ENCODE results near the gene GNPTG.

DNA sequence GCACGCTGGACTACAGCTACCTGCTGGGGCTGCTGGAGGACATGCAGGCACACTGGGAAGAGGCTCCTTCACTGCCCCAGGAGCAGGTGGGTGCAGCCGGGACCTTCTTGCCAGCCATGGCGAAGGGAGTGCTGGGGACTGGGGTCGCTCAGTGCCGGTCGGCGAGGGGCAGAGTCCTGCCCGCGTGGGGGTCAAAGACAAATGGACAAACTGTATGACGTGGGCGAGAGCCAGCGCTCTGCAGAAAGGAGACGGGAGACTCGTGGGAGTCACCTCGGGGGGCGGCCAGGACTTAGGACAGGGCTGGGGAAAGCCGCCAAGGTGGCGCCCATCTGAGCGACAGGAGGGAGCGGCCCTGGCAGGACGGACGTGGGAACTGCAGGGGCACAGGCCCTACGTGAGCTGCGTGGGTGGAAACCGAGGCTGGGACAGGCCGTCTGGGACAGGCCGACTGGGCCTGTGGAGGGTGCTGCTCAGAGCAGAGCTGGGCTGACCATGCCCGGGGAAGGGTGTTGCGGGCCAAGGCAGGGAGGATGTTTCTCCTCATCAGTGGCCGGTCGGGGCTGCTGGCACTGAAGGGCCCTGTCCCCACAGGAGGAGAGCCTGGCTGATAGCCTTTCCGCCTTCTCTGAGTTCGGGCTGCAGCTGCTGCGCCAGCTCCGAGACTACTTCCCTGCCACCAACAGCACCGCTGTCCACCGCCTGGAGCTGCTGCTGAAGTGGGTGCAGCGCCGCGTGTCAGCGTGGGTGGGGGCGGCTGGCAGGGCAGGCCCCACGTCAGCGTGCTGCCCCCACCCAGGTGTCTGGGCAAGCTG is 8.1 kb upstream of the GNPTG start:
- TF ChIP-seq, protein P1, sequence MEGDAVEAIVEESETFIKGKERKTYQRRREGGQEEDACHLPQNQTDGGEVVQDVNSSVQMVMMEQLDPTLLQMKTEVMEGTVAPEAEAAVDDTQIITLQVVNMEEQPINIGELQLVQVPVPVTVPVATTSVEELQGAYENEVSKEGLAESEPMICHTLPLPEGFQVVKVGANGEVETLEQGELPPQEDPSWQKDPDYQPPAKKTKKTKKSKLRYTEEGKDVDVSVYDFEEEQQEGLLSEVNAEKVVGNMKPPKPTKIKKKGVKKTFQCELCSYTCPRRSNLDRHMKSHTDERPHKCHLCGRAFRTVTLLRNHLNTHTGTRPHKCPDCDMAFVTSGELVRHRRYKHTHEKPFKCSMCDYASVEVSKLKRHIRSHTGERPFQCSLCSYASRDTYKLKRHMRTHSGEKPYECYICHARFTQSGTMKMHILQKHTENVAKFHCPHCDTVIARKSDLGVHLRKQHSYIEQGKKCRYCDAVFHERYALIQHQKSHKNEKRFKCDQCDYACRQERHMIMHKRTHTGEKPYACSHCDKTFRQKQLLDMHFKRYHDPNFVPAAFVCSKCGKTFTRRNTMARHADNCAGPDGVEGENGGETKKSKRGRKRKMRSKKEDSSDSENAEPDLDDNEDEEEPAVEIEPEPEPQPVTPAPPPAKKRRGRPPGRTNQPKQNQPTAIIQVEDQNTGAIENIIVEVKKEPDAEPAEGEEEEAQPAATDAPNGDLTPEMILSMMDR (IDR thresholded peaks at IDR 0.05) = no peak
- TF ChIP-seq POLR2A (IDR thresholded peaks at IDR 0.05) (no peak), EP300 (IDR thresholded peaks at IDR 0.05) (no peak)
